Stimulated activated CD4-positive, alpha-beta T cell treated with anti-CD3 and anti-CD28 coated beads, Interleukin-12 subunit alpha, Interleukin-12 subunit beta, amount 100 ng/mL, for 24 hours (primary cell): ENCODE results near the gene CACNA1A.
"Not testable (repeated sequence)": the region's sequence is repeated elsewhere in the genome, so short reads cannot be mapped to it uniquely, and the experiment has no call there.

ENCODE experiments used
- DNase-seq, 2 experiments: peaks; one replicate each; pipeline ENCODE4 v3.0.0-alpha.2; 2020; ENCODE audit warnings: low read depth in 2 of 2

The CACNA1A gene

DNA sequence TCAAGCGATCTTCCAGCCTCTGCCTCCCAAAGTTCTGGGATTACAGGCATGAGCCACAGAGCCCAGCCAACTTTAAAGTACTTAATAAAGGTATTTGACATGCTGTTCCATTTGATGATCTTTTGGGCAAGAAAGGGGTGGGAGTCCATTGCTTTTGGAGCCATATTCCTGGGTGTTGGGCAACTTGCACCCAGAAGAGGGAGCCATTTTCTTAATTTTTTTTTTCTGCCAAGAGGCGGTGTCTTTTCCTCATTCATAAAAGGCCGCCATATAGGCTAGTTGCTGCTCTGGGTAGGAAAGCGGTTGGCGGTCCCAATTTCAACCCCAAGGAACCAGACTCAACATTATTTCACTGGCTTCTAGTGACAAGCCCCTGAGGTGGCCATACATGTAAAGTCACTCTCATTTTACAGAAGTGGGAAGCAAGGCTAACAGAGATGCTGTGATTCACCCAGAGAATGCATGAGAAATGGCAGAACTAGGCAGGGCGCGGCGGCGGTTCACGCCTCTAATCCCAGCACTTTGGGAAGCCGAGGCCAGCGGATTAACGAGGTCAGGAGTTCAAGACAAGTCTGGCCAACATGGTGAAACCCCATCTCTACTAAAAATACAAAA, 139.6 kb downstream of the CACNA1A start:
- no peak for DNase-seq

DNA sequence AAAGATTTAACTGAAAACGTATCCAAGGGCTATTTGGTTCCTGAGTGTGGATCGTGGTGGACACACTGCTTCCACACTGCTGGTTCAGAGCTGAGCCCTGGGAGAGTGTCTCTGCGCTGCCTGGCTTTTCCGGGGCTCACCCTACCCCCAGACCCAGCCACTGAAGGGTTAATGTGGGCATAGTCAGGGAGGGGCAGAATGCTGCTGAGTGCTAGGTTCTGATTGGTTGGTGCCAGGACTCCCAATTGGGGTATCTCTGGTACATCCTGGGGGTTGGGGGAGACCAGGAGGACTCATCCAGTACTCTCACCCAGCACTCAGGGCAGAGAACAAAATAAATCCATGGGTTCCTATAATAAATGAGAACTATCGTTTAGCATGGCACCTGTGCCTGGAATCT, 142.3 kb downstream of the CACNA1A start:
- DNase-seq = no peak

DNA sequence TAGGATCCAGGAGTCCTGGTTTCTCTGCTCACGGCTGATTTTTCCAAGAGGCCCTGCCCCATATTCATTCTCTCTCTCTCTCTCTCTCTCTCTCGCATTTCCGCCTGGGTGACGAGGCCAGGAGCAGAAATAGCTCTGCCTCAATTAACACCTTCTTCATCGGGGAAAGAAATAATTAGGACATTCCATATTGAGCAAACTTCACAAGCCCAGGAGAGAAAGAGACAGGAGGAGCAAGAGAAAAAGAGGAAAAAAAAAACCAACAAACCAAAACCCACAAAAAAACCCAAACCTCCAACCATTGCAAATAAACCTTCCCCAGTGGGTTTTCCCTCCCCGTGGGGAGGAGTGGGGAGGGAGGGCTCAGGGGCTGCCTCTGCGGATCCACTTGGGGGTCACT, 143.0 kb downstream of the CACNA1A start:
- no peak for DNase-seq

DNA sequence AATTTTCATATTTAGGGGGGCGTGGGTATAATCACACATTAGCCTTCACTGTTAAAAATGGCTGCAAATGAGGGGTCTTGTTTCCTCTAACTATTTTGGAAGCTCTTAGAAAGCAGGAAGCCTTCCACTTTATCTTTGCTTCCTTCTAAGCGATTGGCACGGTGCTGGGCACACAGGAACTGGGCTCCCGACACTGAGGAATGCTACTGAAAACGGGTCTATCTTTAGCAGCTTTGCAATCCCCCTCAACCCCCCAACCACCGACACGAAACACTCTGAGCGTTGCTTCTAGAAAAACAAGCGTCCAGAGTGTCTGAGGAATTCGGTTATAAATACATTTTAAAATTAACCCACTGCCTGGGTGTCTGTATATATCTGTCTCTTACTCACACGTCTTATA, 143.6 kb downstream of the CACNA1A start:
- no peak for DNase-seq

DNA sequence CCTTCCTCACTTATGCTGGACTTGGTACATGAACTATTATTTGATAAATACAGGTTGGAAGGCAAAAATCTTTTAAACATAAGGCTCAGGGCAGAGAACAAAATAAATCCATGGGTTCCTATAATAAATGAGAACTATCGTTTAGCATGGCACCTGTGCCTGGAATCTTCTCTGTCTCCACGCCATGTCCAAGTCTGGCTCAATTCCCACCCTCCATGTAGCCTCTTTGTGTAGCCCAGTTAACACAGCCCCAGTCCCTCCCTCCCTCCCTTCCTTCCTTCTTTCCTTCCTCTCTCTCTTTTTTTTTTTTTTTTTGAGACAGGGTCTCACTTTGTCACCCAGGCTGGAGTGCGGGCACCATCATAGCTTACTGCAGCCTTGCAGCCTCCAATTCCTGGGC, 144.6 kb downstream of the CACNA1A start:
- DNase-seq = not testable (repeated sequence)

DNA sequence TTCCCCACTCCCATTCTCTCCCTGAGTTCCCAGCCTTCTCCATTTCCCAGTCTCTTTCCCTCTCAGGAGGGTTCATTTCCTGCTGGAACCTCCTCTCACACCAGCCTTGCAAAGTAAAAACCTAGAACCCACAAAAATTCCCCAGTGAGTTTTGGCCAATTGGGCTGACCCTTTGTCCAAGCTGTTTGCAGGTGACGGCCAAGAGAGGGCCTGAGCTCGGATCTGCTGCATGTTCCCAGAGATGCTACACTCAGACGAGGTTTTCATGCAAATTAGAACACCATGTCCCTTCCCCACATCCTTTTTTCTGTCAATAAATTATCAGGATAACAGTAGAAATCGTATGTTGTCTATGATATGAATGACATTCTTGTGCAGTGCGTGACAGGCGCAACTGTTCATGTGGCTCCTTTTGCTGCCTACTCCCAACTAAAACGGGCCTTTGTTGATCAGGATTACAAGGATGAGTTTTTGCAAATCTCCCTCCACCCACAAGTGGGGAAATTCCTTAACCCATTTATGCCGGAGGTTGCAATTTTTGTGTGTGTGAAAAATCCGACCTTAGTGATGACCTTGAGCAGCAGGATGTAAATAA, 149.5 kb downstream of the CACNA1A start:
- DNase-seq = no peak

DNA sequence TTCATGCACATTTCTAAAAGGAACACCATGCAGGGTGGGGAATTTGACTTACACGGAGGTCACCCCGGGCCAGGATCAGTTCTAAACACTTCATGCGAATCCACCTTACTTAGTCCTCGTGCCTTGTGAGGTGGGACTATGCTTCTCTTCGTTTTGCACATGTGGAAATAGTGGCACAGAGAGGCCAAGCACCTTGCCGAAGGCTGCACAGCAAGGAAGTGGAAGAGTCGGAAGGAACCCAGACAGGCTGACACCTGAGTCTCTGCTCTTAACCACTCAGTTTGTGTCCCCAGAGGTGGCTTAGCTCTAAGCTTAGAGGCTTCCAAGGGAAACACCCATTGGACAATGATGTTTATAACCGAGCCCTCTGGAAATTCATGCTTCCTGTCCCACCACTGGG, 150.1 kb downstream of the CACNA1A start:
- DNase-seq = no peak

DNA sequence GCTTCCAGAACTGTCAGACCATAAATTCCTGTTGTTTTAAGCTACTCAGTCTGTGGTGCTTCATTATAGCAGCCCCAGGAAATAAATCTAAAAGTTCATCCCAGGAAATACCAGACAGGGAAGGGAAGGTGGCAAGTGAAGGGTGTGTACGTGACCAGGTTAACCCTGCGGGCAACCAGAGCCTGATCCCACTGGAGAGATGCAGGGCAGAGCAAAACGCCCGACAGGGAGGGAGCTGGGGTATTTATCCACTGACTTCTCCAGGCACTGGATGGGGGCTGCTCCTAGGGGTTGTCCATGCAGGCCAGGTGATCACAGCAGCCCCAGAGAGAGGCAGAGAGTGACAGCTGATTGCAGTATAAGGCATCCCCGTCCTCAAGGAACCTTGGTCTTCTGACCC, 150.9 kb downstream of the CACNA1A start:
- DNase-seq = no peak

DNA sequence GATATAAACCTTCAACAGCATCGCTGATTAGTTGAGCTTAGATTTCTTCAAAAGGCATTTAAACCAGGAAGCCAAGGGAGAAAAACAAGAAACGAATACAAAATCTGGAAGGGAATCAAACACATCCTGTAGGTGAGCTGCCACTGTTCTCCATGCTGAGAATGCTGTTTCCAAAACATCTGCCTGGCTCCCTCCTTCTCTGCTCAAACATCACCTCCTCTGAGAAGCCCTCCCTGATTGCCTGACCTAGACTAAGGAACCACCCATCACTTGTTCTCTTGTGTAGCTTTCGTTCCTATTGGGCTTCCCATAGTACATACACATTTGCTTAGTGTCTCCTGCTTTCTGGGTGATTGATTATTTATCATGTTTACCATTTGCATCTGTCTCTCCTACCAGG, 152.7 kb downstream of the CACNA1A start:
- DNase-seq = no peak

DNA sequence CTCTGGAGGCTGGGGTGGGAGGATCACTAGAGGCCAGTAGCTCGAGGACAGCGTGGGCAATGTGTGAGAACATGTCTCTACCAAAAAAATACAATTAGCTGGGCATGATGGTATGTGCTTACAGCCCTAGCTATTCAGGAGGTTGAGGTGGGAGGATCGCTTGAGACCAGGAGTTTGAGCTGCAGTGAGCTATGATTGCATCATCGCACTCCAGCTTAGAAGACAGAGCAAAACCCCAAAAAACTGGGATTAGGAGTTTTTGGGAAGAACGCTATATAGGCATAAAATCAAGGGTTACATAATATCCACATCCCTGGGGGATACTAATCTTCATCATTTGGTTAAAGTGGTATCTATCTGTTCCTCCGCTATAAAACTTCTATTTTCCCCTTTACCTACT, 155.5 kb downstream of the CACNA1A start:
- DNase-seq = no peak

DNA sequence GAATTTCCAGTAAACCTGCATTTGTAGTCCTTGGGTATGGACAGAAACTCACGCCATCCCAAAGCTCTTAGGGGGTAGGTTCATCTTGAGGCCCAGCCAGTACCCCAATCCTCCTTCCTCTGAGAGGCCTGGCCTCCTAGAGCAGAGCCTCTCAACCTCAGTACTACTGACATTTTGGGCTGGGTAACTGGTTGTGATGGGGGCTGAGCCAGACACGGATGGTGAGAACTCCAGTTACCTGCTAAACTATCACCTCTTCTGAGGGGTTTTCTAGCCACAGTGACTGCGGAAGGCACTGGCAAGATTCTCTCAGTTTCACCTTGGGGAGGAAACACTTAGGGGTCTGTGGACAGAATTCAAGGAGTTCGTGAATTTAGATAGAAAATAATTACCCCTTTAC, 156.2 kb downstream of the CACNA1A start:
- no peak for DNase-seq

DNA sequence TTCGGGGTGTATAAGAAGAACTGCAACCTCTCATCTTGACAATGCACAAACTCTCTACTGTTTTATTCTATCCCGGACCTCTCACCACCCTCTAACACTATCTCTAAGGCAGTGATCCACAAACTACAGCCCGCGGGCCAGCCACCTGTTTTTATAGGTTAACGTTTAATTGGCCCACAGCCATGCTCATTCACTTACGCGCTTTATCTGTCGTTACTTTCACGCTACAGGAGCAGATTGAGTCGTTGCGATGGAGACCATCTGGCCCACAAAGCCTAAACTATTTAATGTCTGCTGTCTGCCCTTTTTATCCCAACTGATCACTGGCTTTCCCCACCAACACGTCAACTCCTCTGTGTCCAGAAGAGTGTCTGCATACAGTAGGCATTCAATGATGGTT, 158.9 kb downstream of the CACNA1A start:
- no peak for DNase-seq

DNA sequence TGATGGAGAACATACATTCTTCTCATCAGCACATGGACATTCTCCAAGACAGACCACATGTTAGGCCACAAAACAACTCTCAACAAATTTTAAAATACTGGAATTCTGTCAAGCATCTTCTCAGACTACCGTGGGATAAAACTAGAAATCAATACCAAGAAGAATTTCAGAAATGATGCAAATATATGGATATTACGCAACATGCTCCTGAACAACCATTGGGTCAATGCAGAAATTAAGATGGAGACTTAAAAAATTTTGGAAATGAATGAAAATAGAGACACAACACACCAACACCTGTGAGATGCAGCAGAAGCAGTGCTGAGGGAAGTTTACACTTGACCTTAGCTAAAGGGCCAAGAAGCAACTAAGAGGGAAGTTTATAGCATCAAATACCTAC, 162.8 kb downstream of the CACNA1A start:
- DNase-seq = no peak

DNA sequence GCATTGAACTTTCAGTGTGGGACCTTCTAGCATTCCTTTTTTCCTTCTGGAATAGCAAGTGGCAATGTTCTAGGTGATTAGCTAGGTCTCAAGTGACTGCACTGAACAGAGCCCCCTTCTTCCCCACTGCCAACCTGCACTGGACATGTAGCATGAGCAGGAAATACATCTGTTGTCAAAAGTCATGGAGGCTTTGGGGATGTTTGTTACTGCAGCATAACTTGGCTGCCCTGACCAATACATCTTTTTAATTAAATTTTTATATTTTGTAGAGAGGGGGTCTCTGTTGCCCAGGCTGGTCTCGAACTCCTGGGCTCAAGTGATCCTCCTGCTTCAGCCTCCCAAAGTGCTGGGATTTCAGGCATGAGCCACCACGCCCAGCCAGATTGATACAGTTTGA, 163.6 kb downstream of the CACNA1A start:
- DNase-seq = no peak

DNA sequence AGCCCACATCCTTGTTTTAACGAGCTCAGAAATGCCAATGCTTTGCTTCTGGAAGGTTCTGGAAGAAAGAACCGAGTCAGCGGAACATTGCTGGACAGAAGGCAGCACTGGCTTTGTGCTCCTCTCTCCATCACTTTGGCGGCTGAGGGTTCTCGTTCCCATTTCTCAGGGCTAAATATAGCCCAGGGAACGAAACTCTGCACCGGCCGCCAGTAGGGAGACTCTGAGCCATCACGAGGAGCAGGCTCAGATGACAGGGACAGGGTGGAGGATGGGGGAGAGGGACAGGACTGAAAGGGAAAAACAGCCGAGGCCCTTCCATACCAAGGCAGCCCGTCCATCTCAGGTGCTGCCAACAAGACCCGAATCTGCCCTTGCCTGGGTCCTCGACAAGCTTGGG, 166.4 kb downstream of the CACNA1A start:
- no peak for DNase-seq

DNA sequence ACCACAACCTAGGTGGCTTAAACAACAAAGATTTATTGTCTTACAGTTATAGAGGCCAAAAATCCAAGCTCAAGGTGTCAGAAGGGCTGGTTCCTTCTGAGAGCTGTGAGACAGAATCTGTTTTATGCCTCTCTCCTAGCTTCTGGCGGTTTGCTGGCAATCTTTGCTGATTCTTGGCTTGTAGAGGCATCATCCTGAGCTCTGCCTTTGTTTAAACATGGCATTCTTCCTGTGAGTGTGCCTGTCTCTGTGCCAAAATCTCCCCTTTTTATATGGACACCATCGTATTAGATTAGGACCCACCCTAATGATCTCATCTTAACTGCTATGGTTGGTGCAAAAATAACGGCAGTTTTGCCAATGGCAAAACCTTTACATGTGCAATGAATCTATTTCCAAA, 169.1 kb downstream of the CACNA1A start:
- DNase-seq = no peak

DNA sequence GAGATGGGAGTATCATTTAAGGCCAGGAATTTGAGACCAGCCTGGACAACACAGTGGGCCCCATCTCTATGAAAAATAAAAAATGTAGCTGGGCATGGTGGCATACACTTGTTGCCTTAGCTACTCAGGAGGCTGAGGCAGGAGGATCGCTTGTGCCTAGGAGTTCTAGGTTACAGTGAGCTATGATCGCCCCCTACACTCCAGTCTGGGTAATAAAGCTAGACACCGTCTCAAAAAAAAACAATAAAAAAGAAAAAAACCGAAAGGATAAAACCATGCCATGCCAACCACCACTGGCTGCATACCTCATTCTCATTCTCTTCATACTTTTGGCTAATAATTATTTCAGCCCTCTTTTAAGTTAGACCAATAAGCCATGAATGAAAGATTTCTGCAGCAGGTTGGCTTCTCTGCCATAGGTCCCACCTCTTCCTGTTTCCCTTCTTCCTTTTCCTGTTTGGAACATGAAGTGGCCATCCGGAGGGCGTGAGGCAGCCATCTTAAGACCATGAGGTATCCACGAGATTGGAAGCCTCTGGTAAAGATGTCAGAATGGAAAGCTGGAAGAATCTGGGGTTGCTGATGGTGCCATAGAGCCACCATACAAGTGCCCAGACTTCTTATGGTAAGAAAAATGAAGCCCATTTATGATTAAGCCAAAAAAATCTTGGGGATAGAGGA, 171.3 kb downstream of the CACNA1A start:
- no peak for DNase-seq

DNA sequence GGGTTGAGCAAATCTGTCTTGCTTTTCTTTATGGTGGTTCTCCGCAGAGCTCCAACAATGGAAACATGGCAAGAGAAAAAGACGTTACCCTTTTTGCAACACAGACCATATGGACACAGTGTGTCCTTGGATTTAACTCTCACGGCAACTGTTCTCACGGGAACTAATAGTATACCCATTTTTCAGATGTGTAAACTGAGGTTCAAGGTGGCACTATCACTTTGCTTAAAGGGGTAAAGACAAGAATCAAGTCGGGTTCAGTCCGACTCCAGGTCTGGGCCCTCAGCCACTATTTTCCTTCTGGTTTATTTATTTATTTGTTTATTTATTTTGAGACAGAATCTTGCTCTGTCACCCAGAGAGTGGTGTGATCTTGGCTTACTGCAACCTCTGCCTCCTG, 176.0 kb downstream of the CACNA1A start:
- DNase-seq = no peak

DNA sequence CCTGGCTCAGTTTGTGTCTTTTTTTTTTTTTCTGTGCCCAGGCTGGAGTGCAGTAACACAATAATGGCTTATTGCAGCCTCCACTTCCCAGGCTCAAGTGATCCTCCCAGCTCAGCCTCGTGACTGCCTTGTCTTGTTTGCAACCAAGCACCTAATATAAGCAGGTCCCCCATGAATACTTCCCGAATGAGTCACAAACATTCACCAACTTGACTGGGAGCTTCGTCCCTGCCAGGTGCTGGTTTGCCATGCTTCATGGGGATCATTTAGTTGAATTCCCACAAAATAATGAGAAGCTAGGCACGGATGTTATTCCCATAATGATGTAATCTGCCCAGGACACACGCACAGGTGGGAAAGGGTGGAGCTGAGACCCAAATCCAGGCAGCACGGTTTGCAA, 176.5 kb downstream of the CACNA1A start:
- no peak for DNase-seq

DNA sequence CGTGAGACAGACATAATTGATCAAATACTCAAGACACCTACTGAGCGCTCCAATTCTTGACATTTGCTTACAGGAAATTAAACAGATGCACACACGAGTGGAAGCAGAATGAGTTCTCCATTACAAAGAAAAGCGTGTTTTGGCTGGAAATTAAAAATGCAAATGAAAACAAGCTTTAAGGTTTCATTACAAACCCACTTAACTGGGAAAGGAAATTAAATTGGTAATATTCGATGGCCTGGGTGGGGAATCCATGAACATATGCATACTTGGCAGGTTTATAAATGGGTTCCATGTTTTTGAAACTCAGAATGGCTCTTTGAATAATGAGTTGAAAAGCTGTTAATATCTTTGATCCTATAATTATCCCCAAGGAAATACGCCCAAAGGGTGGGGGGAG, 178.0 kb downstream of the CACNA1A start:
- no peak for DNase-seq

DNA sequence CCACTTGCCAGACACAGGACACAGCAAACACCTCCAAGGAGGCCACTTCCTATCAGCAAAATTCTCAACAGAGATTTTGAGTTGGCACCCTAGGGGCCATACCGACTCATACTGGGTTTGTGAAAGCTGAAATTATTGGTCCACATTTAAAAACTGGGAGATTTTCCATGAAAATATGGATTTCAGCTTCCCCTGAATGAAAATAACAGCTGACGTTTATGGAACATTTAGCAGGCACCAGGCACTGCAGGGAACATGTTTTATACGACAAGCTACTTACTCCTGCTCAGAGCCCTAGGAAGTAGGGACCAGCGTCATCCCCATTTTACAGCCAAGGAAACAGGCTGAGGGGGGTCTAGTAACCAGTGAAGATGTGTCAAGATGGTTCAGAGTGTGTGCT, 186.8 kb downstream of the CACNA1A start:
- no peak for DNase-seq

DNA sequence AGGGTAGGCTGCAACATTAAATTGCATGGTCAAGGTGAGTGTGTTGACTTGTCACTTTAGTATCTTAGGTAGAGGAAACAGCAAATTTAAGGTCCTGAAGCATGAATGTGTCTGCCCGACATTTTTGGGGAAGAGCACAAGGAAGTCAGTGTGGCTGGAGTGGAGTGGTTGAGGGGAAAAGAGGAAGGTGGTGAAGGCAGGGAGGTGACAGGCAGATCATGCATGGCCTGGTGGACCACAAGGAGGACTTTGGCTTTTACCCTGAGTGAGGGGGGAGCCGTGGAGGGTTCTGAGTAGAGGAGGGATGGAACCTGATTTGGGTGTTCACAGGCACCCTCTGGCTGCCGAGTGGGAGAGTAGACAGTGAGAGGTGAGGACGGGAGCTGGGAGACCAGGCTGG, 188.1 kb downstream of the CACNA1A start:
- no peak for DNase-seq

DNA sequence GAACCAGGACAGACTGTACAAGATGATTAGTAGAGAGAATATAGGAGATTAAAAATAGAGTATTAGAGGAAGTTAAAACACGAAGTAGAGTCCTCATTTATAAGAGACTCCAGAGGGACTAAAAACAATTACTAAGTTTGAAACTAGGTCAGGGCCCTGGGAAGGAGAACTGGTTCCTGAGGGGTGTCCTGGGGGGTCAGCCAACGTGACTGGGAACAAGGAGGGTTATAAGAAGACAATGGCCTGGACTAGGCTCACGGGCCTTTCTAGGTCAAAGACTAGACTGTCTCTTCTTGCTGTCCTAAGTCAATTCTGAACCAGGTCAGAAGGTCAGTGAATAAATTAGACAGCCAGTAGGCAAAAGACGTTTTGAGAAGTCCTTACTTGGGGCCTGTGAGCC, 190.8 kb downstream of the CACNA1A start:
- DNase-seq = no peak

DNA sequence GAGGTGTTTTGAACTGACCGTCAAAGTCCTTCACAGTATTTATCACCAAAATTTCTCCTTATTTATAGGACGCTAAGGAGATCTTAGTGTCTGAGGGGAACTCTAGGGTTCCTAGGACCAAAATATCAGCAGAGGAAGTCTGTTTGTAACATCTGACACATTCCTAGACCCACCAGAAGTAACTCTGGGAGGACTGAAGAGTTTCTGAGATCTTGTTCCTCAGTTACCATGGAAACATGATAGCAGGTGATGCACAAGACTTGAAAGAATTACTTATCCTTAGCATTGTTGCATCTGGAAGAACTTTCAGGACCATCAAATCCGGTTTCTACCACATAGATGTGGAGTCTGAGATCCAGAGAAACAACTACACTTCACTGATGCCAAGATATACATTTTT, 191.5 kb downstream of the CACNA1A start:
- DNase-seq = no peak
